HG03280 (cell line): ENCODE results near the gene ALG8.
A peak's percentile ranks its signal among the peaks of the same experiment; 100 is the strongest.
"Not testable (repeated sequence)": the region's sequence is repeated elsewhere in the genome, so short reads cannot be mapped to it uniquely, and the experiment has no call there.

Experiments used
- ATAC-seq: cut with Tn5 transposase; IDR thresholded peaks from one replicate; pipeline ENCODE4 v1.9.1; 2021; ENCODE audit warnings: mild to moderate bottlenecking, moderate library complexity; ENCODE audit not compliant: unreplicated experiment

The ALG8 gene

GRCh38 chr11:78100676-78101472 lies 38.6 kb downstream of the ALG8 start:
- no peak for ATAC-seq

- ATAC-seq = no peak
Measured at GRCh38 chr11:78100261-78100660, 39.2 kb downstream of the ALG8 start.

GRCh38 chr11:78099666-78100065 lies 39.8 kb downstream of the ALG8 start:
- ATAC-seq = no peak

GRCh38 chr11:78097666-78098385 lies 41.6 kb downstream of the ALG8 start:
- ATAC-seq = no peak

GRCh38 chr11:78094250-78094649 lies 45.2 kb downstream of the ALG8 start:
- ATAC-seq = no peak

GRCh38 chr11:78086521-78087074 lies 52.8 kb downstream of the ALG8 start:
- ATAC-seq = not testable (repeated sequence)

GRCh38 chr11:78085972-78086371 lies 53.5 kb downstream of the ALG8 start:
- ATAC-seq = no peak

- ATAC-seq = not testable (repeated sequence)
Measured at GRCh38 chr11:78084506-78084905, 54.9 kb downstream of the ALG8 start.

GRCh38 chr11:78083021-78083420 lies 56.4 kb downstream of the ALG8 start:
- no peak for ATAC-seq

GRCh38 chr11:78082146-78082545 lies 57.3 kb downstream of the ALG8 start:
- no peak for ATAC-seq

GRCh38 chr11:78081583-78081982 lies 57.8 kb downstream of the ALG8 start:
- no peak for ATAC-seq

- ATAC-seq = no peak
Measured at GRCh38 chr11:78080818-78081495, 58.5 kb downstream of the ALG8 start.

- ATAC-seq = no peak
Measured at GRCh38 chr11:78080084-78080817, 59.2 kb downstream of the ALG8 start.

GRCh38 chr11:78079232-78080083 lies 60.0 kb downstream of the ALG8 start, which contains the start of gene NDUFC2:
TSS of gene NDUFC2 (minus strand) at chr11:78079862. CDS start at chr11:78079744, 118 bp downstream.
- ATAC-seq = peak; percentile 74

GRCh38 chr11:78078218-78079167 lies 60.9 kb downstream of the ALG8 start:
- ATAC-seq = no peak

- not testable (repeated sequence) for ATAC-seq
Measured at GRCh38 chr11:78077592-78077991, 61.8 kb downstream of the ALG8 start.

GRCh38 chr11:78076733-78077403 lies 62.6 kb downstream of the ALG8 start:
- ATAC-seq = no peak

GRCh38 chr11:78074756-78075155 lies 64.7 kb downstream of the ALG8 start:
- no peak for ATAC-seq
